K562 (cell line): ENCODE data around the gene C2orf81.

Source experiments
- IRF2 ChIP-seq: sonication (generic); formaldehyde crosslinking; IDR thresholded peaks from 2 replicates; pipeline ENCODE4 v1.8.1; 2022; ENCODE audit warnings: mild to moderate bottlenecking, missing genetic modification reagents
- KLF13 ChIP-seq: fragments of 450-650 bp; IDR thresholded peaks from 2 replicates; pipeline ENCODE4 v1.6.1; 2016; ENCODE audit warnings: missing genetic modification characterization, low read depth, mild to moderate bottlenecking, missing compliant biosample characterization, moderate library complexity, borderline replicate concordance
- MTF1 ChIP-seq: fragments of 250-450 bp; sonication (Bioruptor Pico); IDR thresholded peaks from 2 replicates; pipeline ENCODE4 v1.9.0; 2021; ENCODE audit warnings: moderate library complexity, mild to moderate bottlenecking, inconsistent platforms, borderline replicate concordance
- POLR2A ChIP-seq: fragments of 450-650 bp; conservative IDR thresholded peaks from 2 replicates; pipeline ENCODE4 v1.6.1; 2016
- TAF9B ChIP-seq: fragments of 450-650 bp; IDR thresholded peaks from 2 replicates; pipeline ENCODE4 v1.6.1; 2018; ENCODE audit warnings: mild to moderate bottlenecking; ENCODE audit not compliant: partially characterized antibody
- TEAD4 ChIP-seq, 2 experiments: sonication (generic) in 1 of 2; formaldehyde crosslinking in 1 of 2; IDR thresholded peaks; 2 replicates each; pipeline versions ENCODE4 v1.6.1 to v1.8.0; 2012 to 2022; ENCODE audit warnings: borderline replicate concordance in 1 of 2, inconsistent platforms in 1 of 2, low read length in 1 of 2, mild to moderate bottlenecking in 1 of 2, missing genetic modification reagents in 1 of 2
- ZNF3 ChIP-seq: fragments of 250-450 bp; sonication (Bioruptor Pico); IDR thresholded peaks from 2 replicates; pipeline ENCODE4 v1.5.0; 2021; ENCODE audit warnings: mild to moderate bottlenecking, moderate library complexity
- ZNF431 ChIP-seq: sonication (generic); formaldehyde crosslinking; IDR thresholded peaks from 2 replicates; pipeline ENCODE4 v1.8.0; 2022; ENCODE audit warnings: mild to moderate bottlenecking, missing genetic modification reagents
- TF ChIP-seq, protein P1 (sequence below), 3 experiments: IDR thresholded peaks in 2 of 3; conservative IDR thresholded peaks in 1 of 3; 2 replicates each; pipeline ENCODE4 v1.5.1; 2011 to 2012; ENCODE audit warnings: low read length in 3 of 3, mild to moderate bottlenecking in 3 of 3, control low read depth in 2 of 3, improper control_type of control experiment in 1 of 3, inconsistent platforms in 1 of 3, low read depth in 1 of 3, mixed read lengths in 1 of 3, moderate library complexity in 1 of 3; ENCODE audit not compliant: insufficient read depth in 2 of 3
- TF ChIP-seq, protein P2 (sequence below): fragments of 450-650 bp; conservative IDR thresholded peaks from 2 replicates; pipeline ENCODE4 v1.6.1; 2016; ENCODE audit warnings: missing genetic modification characterization, low read depth, mild to moderate bottlenecking, control low read depth, missing compliant biosample characterization
- TF ChIP-seq, protein P3 (sequence below): fragments of 250-450 bp; sonication (Bioruptor Pico); IDR thresholded peaks from 2 replicates; pipeline ENCODE4 v1.4.0; 2020; ENCODE audit warnings: mild to moderate bottlenecking
- TF ChIP-seq, protein P4 (sequence below), 2 experiments: fragments of 450-650 bp; formaldehyde crosslinking in 1 of 2; IDR thresholded peaks; 2 replicates each; pipeline versions ENCODE4 v1.4.0 to v1.6.1; 2014 to 2020; ENCODE audit warnings: mild to moderate bottlenecking in 2 of 2, borderline replicate concordance in 1 of 2, low read depth in 1 of 2
- TF ChIP-seq, protein P5 (sequence below): fragments of 150-350 bp; IDR thresholded peaks from 2 replicates; pipeline ENCODE4 v1.6.1; 2014; ENCODE audit warnings: low read depth, mild to moderate bottlenecking, low read length, borderline replicate concordance

DNA sequence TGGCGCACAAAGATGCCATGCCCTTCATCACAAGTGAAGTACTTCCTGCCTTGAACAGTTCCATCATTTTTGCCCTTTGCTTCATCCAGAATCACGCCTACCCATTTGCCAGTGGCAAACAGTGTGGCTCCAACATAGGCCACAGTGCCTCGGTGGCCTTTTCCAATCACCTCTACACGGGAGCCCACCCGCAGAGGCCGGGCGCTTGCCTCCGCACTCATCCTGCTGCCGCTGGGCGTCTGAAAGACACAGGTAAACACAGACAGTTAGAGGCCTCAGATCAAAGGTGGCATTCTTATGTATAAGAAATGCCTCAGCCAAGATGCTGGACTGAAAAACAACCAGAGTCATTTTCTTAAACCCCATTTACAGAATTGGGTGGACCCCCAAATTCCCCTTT, 43.4 kb downstream of the C2orf81 start:
- TF ChIP-seq ZNF3 (CRISPR knock-in tag) (no peak), TAF9B (no peak), MTF1 (CRISPR knock-in tag) (no peak), TEAD4 (IDR thresholded peaks at IDR 0.05; ENCODE audit: low read length) (no peak), TEAD4 (CRISPR knock-in tag; IDR thresholded peaks at IDR 0.05; ENCODE audit: borderline replicate concordance) (no peak), POLR2A (no peak), KLF13 (tag) (no peak), ZNF431 (CRISPR knock-in tag) (no peak), IRF2 (no peak)
- TF ChIP-seq, protein P1, sequence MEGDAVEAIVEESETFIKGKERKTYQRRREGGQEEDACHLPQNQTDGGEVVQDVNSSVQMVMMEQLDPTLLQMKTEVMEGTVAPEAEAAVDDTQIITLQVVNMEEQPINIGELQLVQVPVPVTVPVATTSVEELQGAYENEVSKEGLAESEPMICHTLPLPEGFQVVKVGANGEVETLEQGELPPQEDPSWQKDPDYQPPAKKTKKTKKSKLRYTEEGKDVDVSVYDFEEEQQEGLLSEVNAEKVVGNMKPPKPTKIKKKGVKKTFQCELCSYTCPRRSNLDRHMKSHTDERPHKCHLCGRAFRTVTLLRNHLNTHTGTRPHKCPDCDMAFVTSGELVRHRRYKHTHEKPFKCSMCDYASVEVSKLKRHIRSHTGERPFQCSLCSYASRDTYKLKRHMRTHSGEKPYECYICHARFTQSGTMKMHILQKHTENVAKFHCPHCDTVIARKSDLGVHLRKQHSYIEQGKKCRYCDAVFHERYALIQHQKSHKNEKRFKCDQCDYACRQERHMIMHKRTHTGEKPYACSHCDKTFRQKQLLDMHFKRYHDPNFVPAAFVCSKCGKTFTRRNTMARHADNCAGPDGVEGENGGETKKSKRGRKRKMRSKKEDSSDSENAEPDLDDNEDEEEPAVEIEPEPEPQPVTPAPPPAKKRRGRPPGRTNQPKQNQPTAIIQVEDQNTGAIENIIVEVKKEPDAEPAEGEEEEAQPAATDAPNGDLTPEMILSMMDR (IDR thresholded peaks at IDR 0.05 in 2 of 3, conservative IDR thresholded peaks at IDR 0.05 in 1 of 3; ENCODE audit: insufficient read depth in 2 of 3, low read depth in 1 of 3, low read length in 3 of 3), result no peak
- TF ChIP-seq, protein P2, sequence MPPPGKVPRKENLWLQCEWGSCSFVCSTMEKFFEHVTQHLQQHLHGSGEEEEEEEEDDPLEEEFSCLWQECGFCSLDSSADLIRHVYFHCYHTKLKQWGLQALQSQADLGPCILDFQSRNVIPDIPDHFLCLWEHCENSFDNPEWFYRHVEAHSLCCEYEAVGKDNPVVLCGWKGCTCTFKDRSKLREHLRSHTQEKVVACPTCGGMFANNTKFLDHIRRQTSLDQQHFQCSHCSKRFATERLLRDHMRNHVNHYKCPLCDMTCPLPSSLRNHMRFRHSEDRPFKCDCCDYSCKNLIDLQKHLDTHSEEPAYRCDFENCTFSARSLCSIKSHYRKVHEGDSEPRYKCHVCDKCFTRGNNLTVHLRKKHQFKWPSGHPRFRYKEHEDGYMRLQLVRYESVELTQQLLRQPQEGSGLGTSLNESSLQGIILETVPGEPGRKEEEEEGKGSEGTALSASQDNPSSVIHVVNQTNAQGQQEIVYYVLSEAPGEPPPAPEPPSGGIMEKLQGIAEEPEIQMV (tag), result no peak
- TF ChIP-seq, protein P3, sequence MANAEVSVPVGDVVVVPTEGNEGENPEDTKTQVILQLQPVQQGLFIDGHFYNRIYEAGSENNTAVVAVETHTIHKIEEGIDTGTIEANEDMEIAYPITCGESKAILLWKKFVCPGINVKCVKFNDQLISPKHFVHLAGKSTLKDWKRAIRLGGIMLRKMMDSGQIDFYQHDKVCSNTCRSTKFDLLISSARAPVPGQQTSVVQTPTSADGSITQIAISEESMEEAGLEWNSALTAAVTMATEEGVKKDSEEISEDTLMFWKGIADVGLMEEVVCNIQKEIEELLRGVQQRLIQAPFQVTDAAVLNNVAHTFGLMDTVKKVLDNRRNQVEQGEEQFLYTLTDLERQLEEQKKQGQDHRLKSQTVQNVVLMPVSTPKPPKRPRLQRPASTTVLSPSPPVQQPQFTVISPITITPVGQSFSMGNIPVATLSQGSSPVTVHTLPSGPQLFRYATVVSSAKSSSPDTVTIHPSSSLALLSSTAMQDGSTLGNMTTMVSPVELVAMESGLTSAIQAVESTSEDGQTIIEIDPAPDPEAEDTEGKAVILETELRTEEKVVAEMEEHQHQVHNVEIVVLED (CRISPR knock-in tag), result no peak
- TF ChIP-seq, protein P4, sequence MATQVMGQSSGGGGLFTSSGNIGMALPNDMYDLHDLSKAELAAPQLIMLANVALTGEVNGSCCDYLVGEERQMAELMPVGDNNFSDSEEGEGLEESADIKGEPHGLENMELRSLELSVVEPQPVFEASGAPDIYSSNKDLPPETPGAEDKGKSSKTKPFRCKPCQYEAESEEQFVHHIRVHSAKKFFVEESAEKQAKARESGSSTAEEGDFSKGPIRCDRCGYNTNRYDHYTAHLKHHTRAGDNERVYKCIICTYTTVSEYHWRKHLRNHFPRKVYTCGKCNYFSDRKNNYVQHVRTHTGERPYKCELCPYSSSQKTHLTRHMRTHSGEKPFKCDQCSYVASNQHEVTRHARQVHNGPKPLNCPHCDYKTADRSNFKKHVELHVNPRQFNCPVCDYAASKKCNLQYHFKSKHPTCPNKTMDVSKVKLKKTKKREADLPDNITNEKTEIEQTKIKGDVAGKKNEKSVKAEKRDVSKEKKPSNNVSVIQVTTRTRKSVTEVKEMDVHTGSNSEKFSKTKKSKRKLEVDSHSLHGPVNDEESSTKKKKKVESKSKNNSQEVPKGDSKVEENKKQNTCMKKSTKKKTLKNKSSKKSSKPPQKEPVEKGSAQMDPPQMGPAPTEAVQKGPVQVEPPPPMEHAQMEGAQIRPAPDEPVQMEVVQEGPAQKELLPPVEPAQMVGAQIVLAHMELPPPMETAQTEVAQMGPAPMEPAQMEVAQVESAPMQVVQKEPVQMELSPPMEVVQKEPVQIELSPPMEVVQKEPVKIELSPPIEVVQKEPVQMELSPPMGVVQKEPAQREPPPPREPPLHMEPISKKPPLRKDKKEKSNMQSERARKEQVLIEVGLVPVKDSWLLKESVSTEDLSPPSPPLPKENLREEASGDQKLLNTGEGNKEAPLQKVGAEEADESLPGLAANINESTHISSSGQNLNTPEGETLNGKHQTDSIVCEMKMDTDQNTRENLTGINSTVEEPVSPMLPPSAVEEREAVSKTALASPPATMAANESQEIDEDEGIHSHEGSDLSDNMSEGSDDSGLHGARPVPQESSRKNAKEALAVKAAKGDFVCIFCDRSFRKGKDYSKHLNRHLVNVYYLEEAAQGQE (IDR thresholded peaks at IDR 0.05; ENCODE audit: borderline replicate concordance), result no peak
- TF ChIP-seq, protein P4 (CRISPR knock-in tag; IDR thresholded peaks at IDR 0.05; ENCODE audit: low read depth), result no peak
- TF ChIP-seq, protein P5, sequence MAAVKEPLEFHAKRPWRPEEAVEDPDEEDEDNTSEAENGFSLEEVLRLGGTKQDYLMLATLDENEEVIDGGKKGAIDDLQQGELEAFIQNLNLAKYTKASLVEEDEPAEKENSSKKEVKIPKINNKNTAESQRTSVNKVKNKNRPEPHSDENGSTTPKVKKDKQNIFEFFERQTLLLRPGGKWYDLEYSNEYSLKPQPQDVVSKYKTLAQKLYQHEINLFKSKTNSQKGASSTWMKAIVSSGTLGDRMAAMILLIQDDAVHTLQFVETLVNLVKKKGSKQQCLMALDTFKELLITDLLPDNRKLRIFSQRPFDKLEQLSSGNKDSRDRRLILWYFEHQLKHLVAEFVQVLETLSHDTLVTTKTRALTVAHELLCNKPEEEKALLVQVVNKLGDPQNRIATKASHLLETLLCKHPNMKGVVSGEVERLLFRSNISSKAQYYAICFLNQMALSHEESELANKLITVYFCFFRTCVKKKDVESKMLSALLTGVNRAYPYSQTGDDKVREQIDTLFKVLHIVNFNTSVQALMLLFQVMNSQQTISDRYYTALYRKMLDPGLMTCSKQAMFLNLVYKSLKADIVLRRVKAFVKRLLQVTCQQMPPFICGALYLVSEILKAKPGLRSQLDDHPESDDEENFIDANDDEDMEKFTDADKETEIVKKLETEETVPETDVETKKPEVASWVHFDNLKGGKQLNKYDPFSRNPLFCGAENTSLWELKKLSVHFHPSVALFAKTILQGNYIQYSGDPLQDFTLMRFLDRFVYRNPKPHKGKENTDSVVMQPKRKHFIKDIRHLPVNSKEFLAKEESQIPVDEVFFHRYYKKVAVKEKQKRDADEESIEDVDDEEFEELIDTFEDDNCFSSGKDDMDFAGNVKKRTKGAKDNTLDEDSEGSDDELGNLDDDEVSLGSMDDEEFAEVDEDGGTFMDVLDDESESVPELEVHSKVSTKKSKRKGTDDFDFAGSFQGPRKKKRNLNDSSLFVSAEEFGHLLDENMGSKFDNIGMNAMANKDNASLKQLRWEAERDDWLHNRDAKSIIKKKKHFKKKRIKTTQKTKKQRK, result no peak
